Breast epithelium (tissue), 4 donors: ENCODE results near the gene ADAM23. TPM values are rescaled to one million over a fixed set of nuclear protein-coding genes. Genes with fewer than 3 reads are reported as not detected.

ENCODE experiments used
- DNase-seq, 2 donors: peaks; one replicate each; pipeline ENCODE4 v3.0.0-alpha.2; 2019; ENCODE audit warnings: low spot score in 2 of 2
- H3K27ac ChIP-seq, 2 donors: fragments of 200-600 bp; sonication (generic) in 1 of 2; one replicate each; pipeline ENCODE4 v1.5.1; 2016 to 2019; ENCODE audit warnings: mild to moderate bottlenecking in 1 of 2
- H3K27me3 ChIP-seq, 2 donors: fragments of 200-600 bp; sonication (generic) in 1 of 2; one replicate each; pipeline versions ENCODE4 v1.5.1 to v1.6.0; 2017 to 2019; ENCODE audit warnings: control low read depth in 1 of 2, mild to moderate bottlenecking in 1 of 2
- H3K36me3 ChIP-seq: fragments of 200-600 bp; one replicate; pipeline ENCODE4 v1.5.1; 2019
- H3K4me1 ChIP-seq, 2 donors: fragments of 200-600 bp; sonication (generic); one replicate each; pipeline ENCODE4 v1.5.1; 2016 to 2019; ENCODE audit warnings: control low read depth in 1 of 2
- H3K4me3 ChIP-seq, 3 donors: fragments of 200-600 bp; sonication (generic); 1 replicate in 2 of 3; 2 replicates in 1 of 3; pipeline ENCODE4 v1.5.1; 2016 to 2019; ENCODE audit warnings: mild to moderate bottlenecking in 3 of 3, moderate library complexity in 2 of 3
- H3K9me3 ChIP-seq, 2 donors: fragments of 200-600 bp; sonication (generic) in 1 of 2; one replicate each; pipeline ENCODE4 v1.5.1; 2016 to 2019; ENCODE audit warnings: control low read depth in 1 of 2
- CTCF ChIP-seq, 3 donors: fragments of 450-650 bp; IDR thresholded peaks; one replicate each; pipeline ENCODE4 v1.5.1; 2016 to 2017; ENCODE audit warnings: antibody characterized with exemption in 3 of 3, mild to moderate bottlenecking in 3 of 3, moderate library complexity in 3 of 3
- POLR2A ChIP-seq: fragments of 450-650 bp; IDR thresholded peaks from one replicate; pipeline ENCODE4 v1.6.1; 2016; ENCODE audit warnings: antibody characterized with exemption, mild to moderate bottlenecking, moderate library complexity
- POLR2AphosphoS5 ChIP-seq, 3 donors: sonication (generic); formaldehyde crosslinking; IDR thresholded peaks; one replicate each; pipeline ENCODE4 v1.6.1; 2017; ENCODE audit warnings: antibody characterized with exemption in 3 of 3
- intact Hi-C: fragments of 100-400 bp; cut with DNase I; formaldehyde crosslinking; loops from one replicate; pipeline ENCODE4 v1.15.1; 2023; ENCODE audit warnings: low total_unique reads
- total RNA-seq, 3 donors: library from RNA; depleted of rRNA; stranded (reverse); fragments of >200 nt; gene quantifications; one replicate each; pipeline ENCODE4 v1.1.0, GENCODE V29; 2016

ADAM23 gene
- total RNA-seq, 3 donors from 2014 or later = 0.48 to 2.5 (median 0.66) TPM

DNA sequence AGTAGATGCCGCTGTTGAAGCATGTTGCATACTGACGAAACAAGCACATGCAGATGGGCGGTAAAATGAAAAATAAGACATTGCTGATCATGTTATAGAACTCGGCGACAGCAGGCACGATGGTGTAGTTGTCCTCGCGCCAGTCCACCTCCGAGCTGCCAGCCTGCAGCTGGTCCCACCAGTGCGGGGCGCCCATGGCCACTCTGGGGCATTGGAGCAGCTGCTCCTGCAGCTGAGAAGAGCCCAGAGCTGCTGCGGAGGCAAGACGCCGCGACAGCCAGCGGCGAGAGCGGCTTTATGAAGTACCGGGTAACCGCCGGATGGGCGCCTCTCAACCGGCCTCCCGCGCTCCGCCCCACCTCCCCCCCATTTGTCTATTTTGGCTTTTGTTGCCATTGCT, 32.6 kb upstream of the ADAM23 start:
- no peak for DNase-seq
- H3K9me3 ChIP-seq = peaks cover 5 to 9% of the 10 kb centered on the region in 2 donors
- no peak for TF ChIP-seq POLR2A
- no peak for TF ChIP-seq POLR2AphosphoS5 (IDR thresholded peaks at IDR 0.05)
- no peak for TF ChIP-seq CTCF (IDR thresholded peaks at IDR 0.05)
- H3K27ac ChIP-seq = no peak overlapping the region
- no peaks in the 10 kb centered on the region for H3K27me3 ChIP-seq
- no peaks in the 10 kb centered on the region for H3K36me3 ChIP-seq
- intact Hi-C loops = no loop called here
- no peak overlapping the region for H3K4me3 ChIP-seq
- no peaks in the 10 kb centered on the region for H3K4me1 ChIP-seq

DNA sequence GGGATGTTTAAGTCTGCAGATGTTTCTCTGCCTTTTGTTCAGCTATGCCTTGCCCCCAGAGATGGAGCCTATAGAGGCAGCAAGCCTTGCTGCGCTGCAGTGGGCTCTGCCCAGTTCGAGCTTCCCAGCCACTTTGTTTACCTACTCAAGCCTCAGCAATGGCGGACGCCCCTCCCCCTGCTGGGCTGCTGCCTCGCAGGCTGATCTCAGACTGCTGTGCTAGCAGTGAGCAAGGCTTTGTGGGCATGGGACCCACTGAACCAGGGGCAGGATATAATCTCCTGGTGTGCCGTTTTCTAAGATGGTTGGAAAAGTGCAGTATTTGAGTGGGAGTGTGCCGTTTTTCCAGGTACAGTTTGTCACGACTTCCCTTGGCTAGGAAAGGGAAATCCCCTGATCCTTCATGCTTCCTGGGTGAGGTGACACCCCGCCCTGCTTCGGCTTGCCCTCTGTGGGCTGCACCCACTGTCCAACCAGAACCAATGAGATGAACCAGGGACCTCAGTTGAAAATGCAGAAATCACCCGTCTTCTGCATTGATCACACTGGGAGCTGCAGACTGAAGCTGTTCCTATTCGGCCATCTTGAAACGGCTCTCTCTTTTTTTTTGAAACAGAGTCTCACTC, 27.6 kb upstream of the ADAM23 start:
- H3K4me1 ChIP-seq = no peaks in the 10 kb centered on the region
- intact Hi-C loops = no loop called here
- DNase-seq = no peak
- H3K27me3 ChIP-seq = no peaks in the 10 kb centered on the region
- no peak overlapping the region for H3K4me3 ChIP-seq
- H3K36me3 ChIP-seq = no peaks in the 10 kb centered on the region
- TF ChIP-seq POLR2AphosphoS5 (IDR thresholded peaks at IDR 0.05) (no peak), CTCF (IDR thresholded peaks at IDR 0.05) (no peak), POLR2A (no peak)
- H3K9me3 ChIP-seq = peaks cover 3 to 6% of the 10 kb centered on the region in 2 donors
- H3K27ac ChIP-seq = no peak overlapping the region

DNA sequence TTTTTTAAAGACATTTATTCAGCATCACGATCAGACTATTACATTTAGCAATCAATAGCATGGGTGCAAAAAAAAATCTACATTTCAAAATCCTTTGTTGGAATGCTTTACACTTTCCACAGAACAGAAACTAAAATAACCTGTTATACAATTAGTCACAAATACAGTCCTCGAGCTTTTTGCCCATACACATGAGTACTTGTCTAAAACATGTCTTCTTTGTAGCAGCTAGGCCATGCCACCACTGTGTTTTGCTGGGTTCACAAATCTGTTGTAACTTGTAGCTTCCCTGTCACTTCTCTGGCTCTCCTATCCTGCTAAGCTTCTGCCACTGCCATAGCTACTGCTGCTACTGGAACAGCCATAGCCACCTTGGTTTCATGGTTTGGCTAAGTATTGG, 24.4 kb upstream of the ADAM23 start:
- Histone ChIP-seq H3K4me3 (no peak overlapping the region), H3K9me3 (peaks cover 0 to 5% of the 10 kb centered on the region in 2 donors), H3K4me1 (no peaks in the 10 kb centered on the region), H3K27ac (no peak overlapping the region), H3K27me3 (no peaks in the 10 kb centered on the region), H3K36me3 (no peaks in the 10 kb centered on the region)
- no peak for DNase-seq
- no peak for TF ChIP-seq CTCF (IDR thresholded peaks at IDR 0.05)
- TF ChIP-seq POLR2A = no peak
- TF ChIP-seq POLR2AphosphoS5 (IDR thresholded peaks at IDR 0.05) = no peak
- intact Hi-C loops = no loop called here

GRCh38 chr2:206420721-206421120, 22.6 kb upstream of the ADAM23 start:
- TF ChIP-seq POLR2A (no peak), CTCF (IDR thresholded peaks at IDR 0.05) (no peak), POLR2AphosphoS5 (IDR thresholded peaks at IDR 0.05) (no peak)
- Histone ChIP-seq H3K4me3 (no peak overlapping the region), H3K4me1 (no peaks in the 10 kb centered on the region), H3K27me3 (no peaks in the 10 kb centered on the region), H3K9me3 (peaks cover 0 to 5% of the 10 kb centered on the region in 2 donors), H3K36me3 (no peaks in the 10 kb centered on the region), H3K27ac (no peak overlapping the region)
- DNase-seq = no peak
- intact Hi-C loops = no loop called here

- TF ChIP-seq POLR2A (no peak), POLR2AphosphoS5 (IDR thresholded peaks at IDR 0.05) (no peak), CTCF (IDR thresholded peaks at IDR 0.05) (no peak)
- no peaks in the 10 kb centered on the region for H3K36me3 ChIP-seq
- H3K27me3 ChIP-seq = no peaks in the 10 kb centered on the region
- H3K27ac ChIP-seq = no peak overlapping the region
- no peak for DNase-seq
- intact Hi-C loops = no loop called here
- no peaks in the 10 kb centered on the region for H3K4me1 ChIP-seq
- H3K9me3 ChIP-seq = peaks cover 0 to 5% of the 10 kb centered on the region in 2 donors
- no peak overlapping the region for H3K4me3 ChIP-seq
Measured at GRCh38 chr2:206422493-206422892, 20.8 kb upstream of the ADAM23 start.
